ENCODE results near the gene TFB1M.

TFB1M gene

GRCh38 chr6:155228546-155229166 lies 85.6 kb downstream of the TFB1M start:
- H3K4me3 ChIP-seq (ENCODE audit: low read length), result no peak overlapping the region
- peak; percentile 52 for DNase-seq (ENCODE audit: low read depth)
- no peak for TF ChIP-seq CTCF (conservative IDR thresholded peaks at IDR 0.05; ENCODE audit: low read depth, low read length)

GRCh38 chr6:155227046-155227445 lies 87.2 kb downstream of the TFB1M start:
- H3K4me3 ChIP-seq (ENCODE audit: low read length), result no peak overlapping the region
- no peak for TF ChIP-seq CTCF (conservative IDR thresholded peaks at IDR 0.05; ENCODE audit: low read depth, low read length)
- no peak for DNase-seq (ENCODE audit: low read depth)

- no peak for DNase-seq (ENCODE audit: low read depth)
- no peak overlapping the region for H3K4me3 ChIP-seq (ENCODE audit: low read length)
- TF ChIP-seq CTCF (conservative IDR thresholded peaks at IDR 0.05; ENCODE audit: low read depth, low read length), result no peak
These were observed 89.7 kb downstream of the TFB1M start for GRCh38 chr6:155224618-155225017.

- DNase-seq (ENCODE audit: low read depth), result peak; percentile 77
- no peak for TF ChIP-seq CTCF (conservative IDR thresholded peaks at IDR 0.05; ENCODE audit: low read depth, low read length)
- H3K4me3 ChIP-seq (ENCODE audit: low read length), result no peak overlapping the region
These were observed 90.4 kb downstream of the TFB1M start for GRCh38 chr6:155223646-155224451.

GRCh38 chr6:155222506-155222905 lies 91.8 kb downstream of the TFB1M start:
- no peak for DNase-seq (ENCODE audit: low read depth)
- H3K4me3 ChIP-seq (ENCODE audit: low read length), result no peak overlapping the region

GRCh38 chr6:155221086-155221485 lies 93.2 kb downstream of the TFB1M start:
- no peak for TF ChIP-seq CTCF (conservative IDR thresholded peaks at IDR 0.05; ENCODE audit: low read depth, low read length)
- no peak overlapping the region for H3K4me3 ChIP-seq (ENCODE audit: low read length)
- DNase-seq (ENCODE audit: low read depth), result no peak

More at GRCh38 chr6:155222506-155222905, 91.8 kb downstream of the TFB1M start:
- TF ChIP-seq CTCF (conservative IDR thresholded peaks at IDR 0.05; ENCODE audit: low read depth, low read length), result no peak

- H3K4me3 ChIP-seq (ENCODE audit: low read length), result no peak overlapping the region
- DNase-seq (ENCODE audit: low read depth), result no peak
- TF ChIP-seq CTCF (conservative IDR thresholded peaks at IDR 0.05; ENCODE audit: low read depth, low read length), result no peak
These were observed 94.4 kb downstream of the TFB1M start for GRCh38 chr6:155219858-155220301.

All from retinal pigment epithelial cell (primary cell).